Stimulated activated naive B cell treated with anti-CD40 and anti-IgM and Interleukin-4, amounts not matched to agents 10 μg/mL and 1 μg/mL and 100 μg/mL, for 72 hours (primary cell): ENCODE results near the gene NXT1.
A peak's percentile ranks its signal among the peaks of the same experiment; 100 is the strongest.
"Not testable (repeated sequence)": the region's sequence is repeated elsewhere in the genome, so short reads cannot be mapped to it uniquely, and the experiment has no call there.

Experiments used
- ATAC-seq, 2 donors: fragments of 150-1000 bp; cut with Tn5 transposase; replicated peaks; 2 replicates each; pipeline ENCODE4 v1.10.0; 2021; ENCODE audit warnings: moderate library complexity in 1 of 2
- DNase-seq: peaks from one replicate; pipeline ENCODE4 v3.0.0; 2021
- H3K27ac Mint-ChIP-seq: one replicate; pipeline ENCODE4 v1.8.0; 2022; ENCODE audit warnings: mild to moderate bottlenecking, mixed read lengths
- H3K27me3 Mint-ChIP-seq, 2 donors: one replicate each; pipeline ENCODE4 v1.8.0; 2022; ENCODE audit warnings: mixed read lengths in 2 of 2
- H3K36me3 Mint-ChIP-seq, 2 donors: one replicate each; pipeline ENCODE4 v1.8.0; 2022; ENCODE audit warnings: mixed read lengths in 2 of 2, mild to moderate bottlenecking in 1 of 2
- H3K4me1 Mint-ChIP-seq, 2 donors: one replicate each; pipeline ENCODE4 v1.8.0; 2022; ENCODE audit warnings: mixed read lengths in 2 of 2, mild to moderate bottlenecking in 1 of 2
- H3K4me3 Mint-ChIP-seq, 2 donors: one replicate each; pipeline ENCODE4 v1.8.0; 2022; ENCODE audit warnings: mild to moderate bottlenecking in 2 of 2, mixed read lengths in 2 of 2, moderate library complexity in 1 of 2
- H3K9me3 Mint-ChIP-seq, 2 donors: one replicate each; pipeline ENCODE4 v1.8.0; 2022; ENCODE audit warnings: mixed read lengths in 2 of 2, mild to moderate bottlenecking in 1 of 2

NXT1 gene

DNA sequence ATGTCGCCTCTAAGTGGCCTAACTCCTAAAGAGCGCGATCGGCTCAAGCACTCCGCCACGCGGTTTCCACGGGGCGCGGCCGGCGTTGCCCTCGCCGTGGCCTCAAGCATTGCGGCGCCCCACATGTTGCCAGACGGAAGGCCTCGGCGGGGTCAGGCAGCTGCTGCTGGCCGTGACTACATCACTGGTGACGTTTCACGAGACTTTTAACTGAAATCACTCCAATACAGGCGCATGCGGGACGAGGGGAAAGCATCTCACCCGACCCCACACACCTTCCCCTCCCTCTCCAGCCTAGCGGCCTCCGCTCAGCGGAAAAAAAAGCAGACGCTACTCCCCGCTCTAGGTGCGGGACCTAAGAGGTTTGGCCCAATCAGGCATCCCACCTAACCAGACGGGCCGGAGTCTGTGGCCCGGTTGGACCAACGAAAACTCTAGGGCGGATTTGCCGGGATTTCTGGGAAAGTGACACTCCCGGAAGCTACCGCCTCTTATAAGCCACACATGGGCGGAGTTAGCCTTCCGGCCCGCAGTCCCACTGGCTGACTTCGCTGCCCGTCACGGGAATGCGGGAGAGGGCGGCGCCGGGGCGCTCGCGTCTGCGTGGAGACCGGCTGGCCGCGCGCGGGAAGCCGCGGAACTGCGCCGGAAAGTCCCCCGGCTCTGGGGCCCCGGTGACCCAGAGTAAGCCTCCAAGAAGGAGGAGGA is at the start of gene NXT1:
Gene NXT1 (plus strand): TSS at position 596 of the 708 bp plus-strand sequence. CDS start 3,251 bp downstream, outside the sequence.
- Mint-ChIP-seq H3K4me1 (peaks cover 12 to 22% of the 10 kb centered on the region in 2 donors), H3K27me3 (no peaks in the 10 kb centered on the region), H3K9me3 (no peaks in the 10 kb centered on the region), H3K27ac (peak within 1 kb of the TSS; percentile 100), H3K36me3 (peaks cover 10 to 19% of the 10 kb centered on the region in 2 donors), H3K4me3 (peak within 1 kb of the TSS; percentile 89 to 94)
- peak; percentile 81 to 84 for ATAC-seq
- peak; percentile 99 for DNase-seq

DNA sequence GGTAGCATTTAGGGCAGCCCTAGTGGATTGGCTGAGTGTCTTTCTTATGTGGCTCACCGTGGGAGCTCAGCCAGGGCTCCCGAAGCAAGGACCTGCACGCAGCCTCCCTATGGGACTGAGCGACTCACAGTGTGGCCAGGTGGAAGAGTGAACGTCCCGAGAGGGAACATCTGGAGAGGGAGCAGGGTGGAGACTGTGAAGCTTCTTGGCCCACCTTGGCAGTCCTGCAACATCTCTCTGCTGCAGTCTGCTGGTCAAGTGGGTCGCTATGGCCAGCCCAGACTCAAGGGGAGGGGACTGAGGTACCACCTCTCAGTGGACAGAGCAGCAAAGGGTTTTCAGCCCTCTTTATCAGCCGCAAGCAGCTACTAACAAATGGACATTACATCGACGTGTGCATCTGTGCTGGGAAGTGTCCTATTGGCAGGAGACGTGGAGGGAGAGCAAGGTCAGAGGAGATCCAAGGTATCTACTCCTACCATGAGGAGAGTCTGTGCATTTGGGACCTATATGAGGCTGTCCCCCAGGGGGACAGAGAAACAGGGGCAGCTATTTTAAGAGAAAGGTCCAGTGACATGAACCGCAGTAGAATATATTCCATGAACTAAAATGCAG is 49.0 kb upstream of the NXT1 start:
- Mint-ChIP-seq H3K4me1 (no peaks in the 10 kb centered on the region), H3K9me3 (no peaks in the 10 kb centered on the region), H3K27me3 (peaks cover 0 to 12% of the 10 kb centered on the region in 2 donors), H3K4me3 (no peak overlapping the region), H3K36me3 (no peaks in the 10 kb centered on the region), H3K27ac (no peak overlapping the region)
- no peak for DNase-seq
- ATAC-seq, result no peak

DNA sequence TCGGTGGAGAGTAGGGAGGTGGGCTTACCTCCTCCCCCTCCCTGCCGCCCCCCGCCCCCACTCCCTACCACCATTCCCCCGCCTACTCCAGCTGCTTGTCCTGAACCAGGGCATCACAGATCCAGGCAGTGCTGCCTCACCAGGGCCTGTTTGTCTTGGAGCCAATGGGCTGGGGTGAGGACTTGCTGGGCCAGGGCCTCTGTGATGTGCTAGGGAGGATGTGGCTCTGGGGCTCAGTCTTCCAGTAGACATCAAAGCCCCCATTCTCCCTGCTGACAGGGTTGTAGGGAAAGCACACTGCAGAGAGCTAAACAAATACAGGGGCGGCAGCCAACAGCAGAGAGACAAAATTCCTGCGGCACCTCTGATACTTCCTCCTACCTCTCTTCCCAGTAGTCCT is 48.2 kb upstream of the NXT1 start:
- H3K27me3 Mint-ChIP-seq, result peaks cover 0 to 8% of the 10 kb centered on the region in 2 donors
- DNase-seq (no peak), ATAC-seq (no peak)
- H3K36me3 Mint-ChIP-seq, result no peaks in the 10 kb centered on the region
- no peaks in the 10 kb centered on the region for H3K9me3 Mint-ChIP-seq
- no peak overlapping the region for H3K27ac Mint-ChIP-seq
- H3K4me1 Mint-ChIP-seq, result no peaks in the 10 kb centered on the region
- no peak overlapping the region for H3K4me3 Mint-ChIP-seq

DNA sequence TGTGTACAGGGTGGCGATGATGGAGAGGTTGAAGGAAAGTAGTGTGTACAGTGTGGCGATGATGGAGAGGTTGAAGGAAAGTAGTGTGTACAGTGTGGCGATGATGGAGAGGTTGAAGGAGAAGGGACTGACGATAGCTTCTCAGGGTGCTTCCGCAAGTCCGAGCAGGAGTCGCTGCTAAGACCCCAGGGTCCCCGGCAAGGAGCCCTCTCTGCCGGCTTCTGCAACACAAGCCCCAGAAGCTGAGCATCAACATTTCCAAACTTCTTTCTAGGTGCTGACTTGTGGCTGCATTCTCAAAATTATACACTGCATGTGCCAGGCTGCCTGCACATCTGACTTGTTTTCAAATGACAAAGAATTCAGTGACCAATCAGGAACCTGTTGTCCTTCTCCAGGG is 47.8 kb upstream of the NXT1 start:
- H3K36me3 Mint-ChIP-seq, result no peaks in the 10 kb centered on the region
- peaks cover 0 to 5% of the 10 kb centered on the region in 2 donors for H3K27me3 Mint-ChIP-seq
- H3K9me3 Mint-ChIP-seq, result no peaks in the 10 kb centered on the region
- no peak for DNase-seq
- ATAC-seq, result no peak
- H3K4me1 Mint-ChIP-seq, result no peaks in the 10 kb centered on the region
- no peak overlapping the region for H3K27ac Mint-ChIP-seq
- H3K4me3 Mint-ChIP-seq, result no peak overlapping the region

DNA sequence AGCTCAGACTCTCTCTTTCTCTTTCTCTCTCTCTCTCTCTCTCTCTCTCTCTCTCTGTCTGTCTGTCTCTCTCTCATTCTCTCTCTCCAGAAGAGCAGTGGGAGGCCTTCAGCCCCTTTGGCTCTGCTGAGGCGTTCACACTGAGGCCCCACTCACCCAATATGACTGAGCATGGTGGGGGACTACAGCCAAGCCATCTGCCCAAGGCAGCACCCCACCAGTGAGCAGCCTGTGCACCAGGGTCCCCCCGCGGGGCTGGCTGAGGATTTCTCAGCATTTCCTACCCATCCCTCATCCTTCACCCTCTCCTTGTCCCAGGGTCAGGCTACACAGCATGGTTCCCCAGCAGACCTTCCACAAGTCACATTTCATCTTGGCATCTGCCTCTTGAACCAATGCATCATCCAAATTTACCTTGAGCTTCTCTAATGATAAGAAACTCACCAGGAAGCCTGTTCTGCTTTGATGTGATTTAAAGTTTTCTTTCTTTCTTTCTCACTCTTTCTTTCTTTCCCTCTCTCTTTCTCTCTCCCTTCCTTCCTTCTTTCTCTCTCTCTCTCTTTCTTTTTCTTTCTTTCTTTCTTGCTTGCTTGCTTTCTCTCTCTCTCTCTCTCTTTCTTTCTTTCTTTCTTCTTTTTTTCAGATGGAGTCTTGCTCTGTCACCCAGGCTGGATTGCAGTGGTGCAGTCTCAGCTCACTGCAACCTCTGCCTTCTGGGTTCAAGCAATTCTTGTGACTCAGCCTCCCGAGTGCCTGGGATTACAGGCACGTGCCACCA is 47.1 kb upstream of the NXT1 start:
- Mint-ChIP-seq H3K4me1 (no peaks in the 10 kb centered on the region), H3K27me3 (peaks cover 0 to 5% of the 10 kb centered on the region in 2 donors), H3K9me3 (no peaks in the 10 kb centered on the region), H3K4me3 (no peak overlapping the region), H3K27ac (no peak overlapping the region), H3K36me3 (peaks cover 0 to 4% of the 10 kb centered on the region in 2 donors)
- no peak for ATAC-seq
- DNase-seq, result no peak

DNA sequence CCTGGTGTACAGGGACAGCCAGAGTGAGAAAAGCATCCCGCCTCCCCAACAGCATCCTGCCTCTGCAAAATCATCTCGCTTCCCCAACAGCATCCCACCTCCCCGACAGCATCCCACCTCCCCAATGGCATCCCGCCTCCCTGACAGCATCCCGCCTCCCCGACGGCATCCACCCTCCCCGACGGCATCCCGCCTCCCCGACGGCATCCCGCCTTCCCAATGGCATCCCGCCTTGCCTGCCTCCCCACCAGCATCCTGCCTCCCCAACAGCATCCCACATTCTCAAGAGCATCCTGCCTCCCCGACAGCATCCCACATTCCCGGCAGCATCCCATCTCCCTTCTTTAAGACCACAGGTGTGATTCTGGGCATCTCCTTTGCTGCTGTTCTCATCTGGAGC is 46.0 kb upstream of the NXT1 start:
- H3K4me1 Mint-ChIP-seq, result no peaks in the 10 kb centered on the region
- peaks cover under 1 to 5% of the 10 kb centered on the region in 2 donors for H3K27me3 Mint-ChIP-seq
- DNase-seq, result no peak
- no peak overlapping the region for H3K4me3 Mint-ChIP-seq
- no peak overlapping the region for H3K27ac Mint-ChIP-seq
- no peaks in the 10 kb centered on the region for H3K9me3 Mint-ChIP-seq
- ATAC-seq, result no peak
- peaks cover 0 to 4% of the 10 kb centered on the region in 2 donors for H3K36me3 Mint-ChIP-seq

DNA sequence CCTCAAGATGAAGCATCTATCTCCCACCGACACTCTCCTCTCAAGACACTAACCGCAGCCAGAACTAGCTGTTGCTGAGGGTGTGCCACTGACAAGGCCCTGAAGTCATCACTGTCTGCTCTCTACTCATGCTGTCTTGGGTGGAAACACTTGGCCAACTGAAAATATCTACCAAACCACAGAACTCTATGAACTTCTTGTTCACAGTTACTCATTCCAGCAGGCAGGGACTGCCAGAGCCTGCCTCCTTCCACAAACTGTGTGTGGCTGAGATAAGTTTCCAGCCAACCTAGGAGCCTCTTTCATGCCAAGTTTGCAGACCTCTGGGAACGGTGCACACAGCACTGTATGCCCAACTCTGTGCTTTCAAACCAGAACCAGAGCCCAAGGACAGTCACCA is 45.5 kb upstream of the NXT1 start:
- Mint-ChIP-seq H3K9me3 (no peaks in the 10 kb centered on the region), H3K27ac (no peak overlapping the region), H3K27me3 (peaks cover 5% of the 10 kb centered on the region in 2 donors), H3K36me3 (peaks cover 0 to 4% of the 10 kb centered on the region in 2 donors), H3K4me1 (no peaks in the 10 kb centered on the region), H3K4me3 (no peak overlapping the region)
- ATAC-seq (no peak), DNase-seq (no peak)

DNA sequence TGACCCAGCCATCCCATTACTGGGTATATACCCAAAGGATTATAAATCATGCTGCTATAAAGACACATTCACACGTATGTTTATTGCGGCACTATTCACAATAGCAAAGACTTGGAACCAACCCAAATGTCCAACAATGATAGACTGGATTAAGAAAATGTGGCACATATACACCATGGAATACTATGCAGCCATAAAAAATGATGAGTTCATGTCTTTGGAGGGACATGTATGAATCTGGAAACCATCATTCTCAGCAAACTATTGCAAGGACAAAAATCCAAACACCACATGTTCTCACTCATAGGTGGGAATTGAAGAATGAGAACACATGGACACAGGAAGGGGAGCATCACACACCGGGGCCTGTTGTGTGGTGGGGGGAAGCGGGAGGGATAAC is 43.2 kb upstream of the NXT1 start:
- not testable (repeated sequence) for H3K4me1 Mint-ChIP-seq, DNase-seq, H3K4me3 Mint-ChIP-seq, ATAC-seq, H3K36me3 Mint-ChIP-seq, H3K9me3 Mint-ChIP-seq, H3K27ac Mint-ChIP-seq
- H3K27me3 Mint-ChIP-seq, result peaks cover 17 to 18% of the 10 kb centered on the region in 2 donors

DNA sequence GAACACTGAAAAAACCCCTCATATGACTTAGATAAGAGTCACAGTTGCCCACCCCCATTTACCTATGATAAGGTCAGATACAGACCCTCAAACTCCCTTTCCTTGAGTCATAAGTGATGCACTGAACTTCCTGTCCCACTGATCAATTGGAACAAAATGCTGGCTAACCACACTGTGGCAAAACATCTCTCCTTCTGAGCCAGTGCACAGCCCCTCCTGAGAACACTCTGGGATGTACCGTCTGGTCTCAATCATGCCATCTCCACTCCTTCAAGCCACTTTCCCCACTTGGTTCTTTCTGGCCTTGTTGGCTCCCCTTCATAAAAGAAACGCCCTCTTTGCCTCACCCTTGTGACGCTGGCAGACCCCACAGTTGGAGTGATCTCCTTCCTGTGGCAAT is 42.6 kb upstream of the NXT1 start:
- Mint-ChIP-seq H3K4me3 (no peak overlapping the region), H3K27me3 (peaks cover 17 to 18% of the 10 kb centered on the region in 2 donors), H3K27ac (no peak overlapping the region), H3K36me3 (peaks cover 0 to 4% of the 10 kb centered on the region in 2 donors), H3K4me1 (no peaks in the 10 kb centered on the region), H3K9me3 (no peaks in the 10 kb centered on the region)
- no peak for DNase-seq
- ATAC-seq, result no peak

DNA sequence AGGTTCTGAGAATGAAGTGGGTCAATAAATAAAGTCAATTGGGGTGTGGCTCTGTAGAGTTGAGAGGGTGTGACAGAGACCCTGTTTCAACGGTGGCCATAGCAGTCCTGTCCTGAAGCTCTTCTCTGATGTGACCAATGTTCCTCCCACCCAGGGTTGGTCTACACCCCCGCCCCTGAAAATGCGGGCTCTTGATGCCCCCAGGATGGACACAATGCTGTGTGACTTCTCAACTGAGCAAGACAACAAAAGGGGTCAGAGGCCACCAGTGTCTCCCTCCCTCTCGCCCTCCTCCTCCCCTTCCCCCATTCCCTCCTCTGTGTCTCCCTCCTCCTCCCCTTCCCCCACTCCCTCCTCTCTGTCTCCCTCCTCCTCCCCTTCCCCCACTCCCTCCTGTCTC is 41.7 kb upstream of the NXT1 start:
- Mint-ChIP-seq H3K4me3 (no peak overlapping the region), H3K27me3 (peaks cover 17 to 18% of the 10 kb centered on the region in 2 donors), H3K36me3 (peaks cover 0 to 4% of the 10 kb centered on the region in 2 donors), H3K9me3 (no peaks in the 10 kb centered on the region), H3K4me1 (no peaks in the 10 kb centered on the region), H3K27ac (no peak overlapping the region)
- ATAC-seq, result no peak
- no peak for DNase-seq

DNA sequence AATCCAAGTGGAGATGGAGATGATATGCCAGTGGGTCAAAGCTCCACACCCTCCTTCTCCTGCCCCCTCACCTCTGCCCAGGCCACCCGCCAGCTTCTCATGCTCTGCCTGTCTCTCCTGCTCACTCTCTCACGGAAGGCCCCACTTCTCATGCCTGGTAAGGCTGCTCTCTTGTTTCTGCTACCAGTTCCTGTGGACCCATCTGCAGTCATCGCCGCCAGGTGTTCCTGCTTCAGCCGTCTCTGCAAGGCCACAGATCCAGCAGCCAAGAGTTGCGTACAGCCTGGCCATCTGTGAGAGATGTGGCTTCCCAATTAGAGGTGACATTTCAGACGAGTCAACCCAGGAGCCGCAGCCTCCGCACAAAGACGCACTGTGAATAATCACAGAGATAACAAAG is 40.8 kb upstream of the NXT1 start:
- Mint-ChIP-seq H3K4me1 (no peaks in the 10 kb centered on the region), H3K4me3 (no peak overlapping the region), H3K9me3 (no peaks in the 10 kb centered on the region), H3K27me3 (peaks cover 15 to 17% of the 10 kb centered on the region in 2 donors), H3K27ac (no peak overlapping the region), H3K36me3 (peaks cover 0 to 4% of the 10 kb centered on the region in 2 donors)
- DNase-seq, result no peak
- no peak for ATAC-seq

DNA sequence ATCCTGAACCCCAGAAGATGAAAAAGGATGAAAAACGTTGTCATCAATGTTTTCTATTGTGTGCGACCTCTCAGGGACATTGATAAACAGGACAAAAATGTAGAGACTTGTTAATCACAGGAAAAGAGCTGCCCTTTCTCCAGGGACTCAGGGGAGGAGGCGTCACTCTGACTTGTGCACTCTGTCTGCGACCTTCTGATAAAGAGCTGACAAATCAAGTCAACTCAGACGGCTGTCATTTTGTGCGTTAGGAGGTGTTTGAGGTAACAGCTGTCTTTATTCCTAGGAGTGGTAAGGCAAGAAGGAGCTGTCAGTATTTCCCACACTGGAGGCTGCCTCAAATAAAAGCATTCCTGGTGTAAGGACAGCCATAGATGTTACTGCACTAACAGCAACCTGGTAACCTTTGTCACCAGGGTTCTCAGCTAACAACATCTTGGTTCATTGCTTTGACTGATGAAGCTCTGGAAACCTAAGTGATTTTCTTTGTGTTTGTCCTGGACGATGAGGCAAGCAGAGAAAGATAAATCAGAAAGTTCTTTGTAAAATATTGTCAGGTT is 38.6 kb upstream of the NXT1 start:
- no peak for DNase-seq
- Mint-ChIP-seq H3K27me3 (peaks cover 17 to 24% of the 10 kb centered on the region in 2 donors), H3K27ac (no peak overlapping the region), H3K4me3 (no peak overlapping the region), H3K9me3 (no peaks in the 10 kb centered on the region), H3K4me1 (no peaks in the 10 kb centered on the region), H3K36me3 (peaks cover 0 to 4% of the 10 kb centered on the region in 2 donors)
- no peak for ATAC-seq

DNA sequence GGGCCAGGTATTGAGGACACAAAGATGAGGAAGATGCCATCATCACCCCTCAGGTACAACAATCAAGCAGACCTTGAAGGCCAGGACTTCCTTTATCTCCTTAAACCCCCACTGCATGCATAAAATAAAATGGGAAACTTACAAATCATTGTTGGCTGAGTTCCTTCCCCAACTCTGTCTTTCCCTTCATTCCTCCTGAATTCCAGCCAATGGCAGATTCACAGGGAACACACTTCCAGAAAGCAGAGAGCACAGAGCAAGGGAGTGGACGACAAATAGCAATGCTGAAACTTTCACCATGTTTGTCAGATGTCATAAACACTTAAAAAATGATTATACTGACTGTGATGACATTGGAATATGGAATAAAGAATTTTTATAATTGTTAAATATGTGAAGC is 37.3 kb upstream of the NXT1 start:
- Mint-ChIP-seq H3K4me1 (no peaks in the 10 kb centered on the region), H3K27me3 (peaks cover 17 to 24% of the 10 kb centered on the region in 2 donors), H3K4me3 (no peak overlapping the region), H3K36me3 (peaks cover 0 to 2% of the 10 kb centered on the region in 2 donors), H3K9me3 (no peaks in the 10 kb centered on the region), H3K27ac (no peak overlapping the region)
- DNase-seq (no peak), ATAC-seq (no peak)

DNA sequence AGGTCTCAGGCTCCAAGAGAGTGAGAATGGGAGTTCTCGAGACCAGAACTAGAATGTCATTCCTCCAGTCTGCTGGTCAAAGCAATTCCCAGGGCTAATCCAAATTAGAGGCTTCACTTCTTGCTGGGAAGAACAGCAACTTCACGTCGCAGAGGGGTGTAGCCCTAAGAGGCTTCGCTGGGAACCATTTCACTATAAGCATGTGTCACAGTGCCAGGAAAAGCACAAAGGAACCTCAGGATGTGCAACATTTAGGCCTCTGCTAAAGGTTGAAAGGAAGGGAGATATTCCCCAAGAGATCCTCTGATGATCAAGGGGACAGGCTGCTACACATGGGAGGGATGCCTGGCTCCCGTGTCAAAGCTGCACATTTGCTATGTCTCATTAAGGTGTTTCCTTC is 35.9 kb upstream of the NXT1 start:
- Mint-ChIP-seq H3K4me1 (no peaks in the 10 kb centered on the region), H3K36me3 (no peaks in the 10 kb centered on the region), H3K27me3 (peaks cover 16 to 24% of the 10 kb centered on the region in 2 donors), H3K9me3 (no peaks in the 10 kb centered on the region), H3K4me3 (no peak overlapping the region), H3K27ac (no peak overlapping the region)
- DNase-seq (no peak), ATAC-seq (no peak)
